ENCODE results near the gene TLN1. TPM values are rescaled to one million over a fixed set of nuclear protein-coding genes. Genes with fewer than 3 reads are reported as not detected.

Gene TLN1
- total and polyA plus RNA-seq, 2 of the 4 experiments (the other 2 are of a cell fraction) = 228 to 346 TPM

- H4K5ac ChIP-seq (ENCODE audit: low read depth, low read length) = no peak overlapping the region
- H3K27ac ChIP-seq (ENCODE audit: insufficient read depth, low read length) = no peak overlapping the region
- intact Hi-C loops (cut with micrococcal nuclease) (no loop called here), in situ Hi-C loops (cut with MboI; ENCODE audit: low sequenced_read_pairs) (no loop called here), dilution Hi-C loops (cut with HindIII; ENCODE audit: low sequenced_read_pairs, unreplicated experiment) (no loop called here)
- H2BK15ac ChIP-seq (ENCODE audit: low read depth, low read length) = no peak overlapping the region
- no peak overlapping the region for H3K18ac ChIP-seq (ENCODE audit: low read depth, low read length)
- peaks cover 49 to 87% of the 10 kb centered on the region in 2 experiments for H3K79me1 ChIP-seq (ENCODE audit: low read depth in 1 of 2, low read length in 2 of 2)
- 100% methylated on average over 1 of the region's 2 CpGs; no CpG with 5 or more reads in 1 of the 2 experiments for WGBS, 2 experiments (ENCODE audit: extremely low coverage in 2 of 2, insufficient read length in 1 of 2)
- H3K9me3 ChIP-seq (ENCODE audit: control insufficient read depth, insufficient read depth, low read length) = no peaks in the 10 kb centered on the region
- POLR2A ChIA-PET (ENCODE audit: unreplicated experiment) = interaction anchor here (0.6 kb wide), 1 partner anchor 13 kb away, joined by 4 read pairs; no protein-coding TSS in a partner anchor
- no peak overlapping the region for H3K23ac ChIP-seq (ENCODE audit: low read depth, low read length)
- H3K27me3 ChIP-seq (ENCODE audit: control insufficient read depth, insufficient read depth, low read length) = no peaks in the 10 kb centered on the region
- peaks cover 20% of the 10 kb centered on the region for H3K9me1 ChIP-seq (ENCODE audit: insufficient read depth, low read length)
- H4K20me1 ChIP-seq (ENCODE audit: insufficient read depth, low read length) = peaks cover 32% of the 10 kb centered on the region
- no peak overlapping the region for H3K56ac ChIP-seq (ENCODE audit: extremely low read depth, insufficient read depth, low read length)
- no TSS peak for BruUV-seq (replicated peaks)
- no peak overlapping the region for H3K9ac ChIP-seq (ENCODE audit: low read depth, low read length)
- no peak overlapping the region for H2AK5ac ChIP-seq (ENCODE audit: low read depth, low read length)
- no peak overlapping the region for H3K4me3 ChIP-seq (ENCODE audit: insufficient read depth, low read depth, low read length)
- no peak overlapping the region for H4K91ac ChIP-seq (ENCODE audit: insufficient read depth, low read depth, low read length)
- H3K14ac ChIP-seq (replicated peaks; ENCODE audit: low read depth, low read length) = no peak overlapping the region
- TF ChIP-seq SMC3 (IDR thresholded peaks at IDR 0.05; ENCODE audit: low read depth, low read length) (no peak), MXI1 (IDR thresholded peaks at IDR 0.05; ENCODE audit: borderline replicate concordance, low read depth, low read length) (no peak), POLR2A (IDR thresholded peaks at IDR 0.05; ENCODE audit: low read depth, low read length) (no peak), CHD1 (IDR thresholded peaks at IDR 0.05; ENCODE audit: low read depth, low read length) (no peak), BHLHE40 (IDR thresholded peaks at IDR 0.05; ENCODE audit: low read depth, low read length) (no peak), RFX5 (IDR thresholded peaks at IDR 0.05; ENCODE audit: low read depth, low read length) (no peak), FOS (IDR thresholded peaks at IDR 0.05; ENCODE audit: low read depth, low read length) (no peak), CEBPB (IDR thresholded peaks at IDR 0.05; ENCODE audit: low read depth, low read length) (no peak), MAFK (IDR thresholded peaks at IDR 0.05; ENCODE audit: low read depth, low read length) (no peak), RCOR1 (IDR thresholded peaks at IDR 0.05; ENCODE audit: insufficient replicate concordance, low read length) (no peak), NFE2L2 (IDR thresholded peaks at IDR 0.05; ENCODE audit: low read depth, low read length) (no peak), MAZ (IDR thresholded peaks at IDR 0.05; ENCODE audit: borderline replicate concordance, low read depth, low read length) (no peak)
- TF ChIP-seq, protein P1, sequence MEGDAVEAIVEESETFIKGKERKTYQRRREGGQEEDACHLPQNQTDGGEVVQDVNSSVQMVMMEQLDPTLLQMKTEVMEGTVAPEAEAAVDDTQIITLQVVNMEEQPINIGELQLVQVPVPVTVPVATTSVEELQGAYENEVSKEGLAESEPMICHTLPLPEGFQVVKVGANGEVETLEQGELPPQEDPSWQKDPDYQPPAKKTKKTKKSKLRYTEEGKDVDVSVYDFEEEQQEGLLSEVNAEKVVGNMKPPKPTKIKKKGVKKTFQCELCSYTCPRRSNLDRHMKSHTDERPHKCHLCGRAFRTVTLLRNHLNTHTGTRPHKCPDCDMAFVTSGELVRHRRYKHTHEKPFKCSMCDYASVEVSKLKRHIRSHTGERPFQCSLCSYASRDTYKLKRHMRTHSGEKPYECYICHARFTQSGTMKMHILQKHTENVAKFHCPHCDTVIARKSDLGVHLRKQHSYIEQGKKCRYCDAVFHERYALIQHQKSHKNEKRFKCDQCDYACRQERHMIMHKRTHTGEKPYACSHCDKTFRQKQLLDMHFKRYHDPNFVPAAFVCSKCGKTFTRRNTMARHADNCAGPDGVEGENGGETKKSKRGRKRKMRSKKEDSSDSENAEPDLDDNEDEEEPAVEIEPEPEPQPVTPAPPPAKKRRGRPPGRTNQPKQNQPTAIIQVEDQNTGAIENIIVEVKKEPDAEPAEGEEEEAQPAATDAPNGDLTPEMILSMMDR (conservative IDR thresholded peaks at IDR 0.05; ENCODE audit: low read depth, low read length) = no peak
- TF ChIP-seq, protein P2, sequence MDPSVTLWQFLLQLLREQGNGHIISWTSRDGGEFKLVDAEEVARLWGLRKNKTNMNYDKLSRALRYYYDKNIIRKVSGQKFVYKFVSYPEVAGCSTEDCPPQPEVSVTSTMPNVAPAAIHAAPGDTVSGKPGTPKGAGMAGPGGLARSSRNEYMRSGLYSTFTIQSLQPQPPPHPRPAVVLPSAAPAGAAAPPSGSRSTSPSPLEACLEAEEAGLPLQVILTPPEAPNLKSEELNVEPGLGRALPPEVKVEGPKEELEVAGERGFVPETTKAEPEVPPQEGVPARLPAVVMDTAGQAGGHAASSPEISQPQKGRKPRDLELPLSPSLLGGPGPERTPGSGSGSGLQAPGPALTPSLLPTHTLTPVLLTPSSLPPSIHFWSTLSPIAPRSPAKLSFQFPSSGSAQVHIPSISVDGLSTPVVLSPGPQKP (IDR thresholded peaks at IDR 0.05; ENCODE audit: borderline replicate concordance, low read depth, low read length) = no peak
- TF ChIP-seq, protein P3, sequence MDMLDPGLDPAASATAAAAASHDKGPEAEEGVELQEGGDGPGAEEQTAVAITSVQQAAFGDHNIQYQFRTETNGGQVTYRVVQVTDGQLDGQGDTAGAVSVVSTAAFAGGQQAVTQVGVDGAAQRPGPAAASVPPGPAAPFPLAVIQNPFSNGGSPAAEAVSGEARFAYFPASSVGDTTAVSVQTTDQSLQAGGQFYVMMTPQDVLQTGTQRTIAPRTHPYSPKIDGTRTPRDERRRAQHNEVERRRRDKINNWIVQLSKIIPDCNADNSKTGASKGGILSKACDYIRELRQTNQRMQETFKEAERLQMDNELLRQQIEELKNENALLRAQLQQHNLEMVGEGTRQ (IDR thresholded peaks at IDR 0.05; ENCODE audit: low read depth, low read length) = no peak
- no peak overlapping the region for H2BK5ac ChIP-seq (ENCODE audit: low read depth, low read length, poor library complexity, severe bottlenecking)
- peaks cover 8% of the 10 kb centered on the region for H3K4me1 ChIP-seq (ENCODE audit: control insufficient read depth, insufficient read depth, low read length)
- H2BK120ac ChIP-seq (ENCODE audit: low read depth, low read length) = no peak overlapping the region
- H3K4me2 ChIP-seq (ENCODE audit: low read depth, low read length) = no peak overlapping the region
- CTCF ChIA-PET = interaction anchor here (2.3 kb wide), 1 partner anchor 7 kb away, joined by 7 read pairs; no protein-coding TSS in a partner anchor
- no peak overlapping the region for H2BK20ac ChIP-seq (ENCODE audit: low read depth, low read length)
- peaks cover 54% of the 10 kb centered on the region for H3K36me3 ChIP-seq (ENCODE audit: control insufficient read depth, insufficient read depth, low read length)
- H2AFZ ChIP-seq (replicated peaks; ENCODE audit: low read length, poor library complexity) = no peak overlapping the region
- no peak overlapping the region for H4K8ac ChIP-seq (ENCODE audit: low read depth in 2 of 2, low read length in 2 of 2)
- H2AK9ac ChIP-seq (replicated peaks; ENCODE audit: low read depth, low read length, poor library complexity) = no peak overlapping the region
- H3K4ac ChIP-seq (ENCODE audit: low read depth, low read length) = no peak overlapping the region
- ATAC-seq (ENCODE audit: low read depth) (no peak), DNase-seq (no peak)
Measured at GRCh38 chr9:35743452-35743851, 11.5 kb upstream of the TLN1 start.
